Fibroblast of skin of abdomen (primary cell): ENCODE results near the gene SLC30A2. TPM values are rescaled to one million over a fixed set of nuclear protein-coding genes. Genes with fewer than 3 reads are reported as not detected.
"Not testable (repeated sequence)": the region's sequence is repeated elsewhere in the genome, so short reads cannot be mapped to it uniquely, and the experiment has no call there.

Source experiments
- DNase-seq: peaks from one replicate; pipeline ENCODE4 v3.0.0-alpha.2; 2013
- polyA plus RNA-seq, 2 experiments: library from polyadenylated mRNA; unstranded; fragments of 120-200 nt; gene quantifications; one replicate each; pipeline ENCODE4 v1.2.1, GENCODE V29; 2013; ENCODE audit not compliant: insufficient read length in 2 of 2

Gene SLC30A2
- polyA plus RNA-seq (2013, experiment 1 of 2; ENCODE audit: insufficient read length), result 0.05 TPM
- polyA plus RNA-seq (2013, experiment 2 of 2; ENCODE audit: insufficient read length), result 0.04 TPM

- DNase-seq, result no peak
Observed at GRCh38 chr1:26045722-26046245, at the start of gene SLC30A2. SLC30A2 (minus strand) TSS chr1:26046118; CDS start chr1:26045896, 222 bp downstream.

- DNase-seq, result no peak
Observed at GRCh38 chr1:26094677-26095383, 48.9 kb upstream of the SLC30A2 start.

GRCh38 chr1:26094076-26094669, 48.3 kb upstream of the SLC30A2 start:
- no peak for DNase-seq

GRCh38 chr1:26093569-26093968, 47.7 kb upstream of the SLC30A2 start:
- DNase-seq, result not testable (repeated sequence)

GRCh38 chr1:26092422-26092821, 46.5 kb upstream of the SLC30A2 start:
- no peak for DNase-seq

GRCh38 chr1:26090893-26091292, 45.0 kb upstream of the SLC30A2 start:
- DNase-seq, result no peak

GRCh38 chr1:26089125-26089524, 43.2 kb upstream of the SLC30A2 start:
- no peak for DNase-seq

GRCh38 chr1:26084844-26085243, 38.9 kb upstream of the SLC30A2 start:
- no peak for DNase-seq

GRCh38 chr1:26084091-26084561, 38.2 kb upstream of the SLC30A2 start:
- DNase-seq, result no peak

- no peak for DNase-seq
Observed at GRCh38 chr1:26083208-26083607, 37.3 kb upstream of the SLC30A2 start.

GRCh38 chr1:26082020-26082350, 36.1 kb upstream of the SLC30A2 start:
- no peak for DNase-seq

GRCh38 chr1:26081267-26082019, 35.5 kb upstream of the SLC30A2 start:
- DNase-seq, result no peak

GRCh38 chr1:26079960-26080814, 34.3 kb upstream of the SLC30A2 start:
- no peak for DNase-seq

- DNase-seq, result no peak
Observed at GRCh38 chr1:26079178-26079563, 33.3 kb upstream of the SLC30A2 start.

- no peak for DNase-seq
Observed at GRCh38 chr1:26078286-26079177, 32.6 kb upstream of the SLC30A2 start.

GRCh38 chr1:26077524-26077923, 31.6 kb upstream of the SLC30A2 start:
- DNase-seq, result no peak

GRCh38 chr1:26075421-26076144, 29.7 kb upstream of the SLC30A2 start:
- DNase-seq, result no peak

GRCh38 chr1:26072305-26072704, 26.4 kb upstream of the SLC30A2 start:
- DNase-seq, result no peak

GRCh38 chr1:26070963-26071342, 25.0 kb upstream of the SLC30A2 start:
- no peak for DNase-seq

- DNase-seq, result no peak
Observed at GRCh38 chr1:26070296-26070962, 24.5 kb upstream of the SLC30A2 start.
